Measurements from ENCODE around the gene PRRX2.

PRRX2 gene

GRCh38 chr9:129682381-129682780 is 16.9 kb downstream of the PRRX2 start:
- no peak for DNase-seq

- DNase-seq, result no peak
Observed at GRCh38 chr9:129685220-129685932, 19.9 kb downstream of the PRRX2 start.

GRCh38 chr9:129685933-129686259 is 20.4 kb downstream of the PRRX2 start:
- DNase-seq, result no peak

- no peak for DNase-seq
Observed at GRCh38 chr9:129686736-129687135, 21.3 kb downstream of the PRRX2 start.

- no peak for DNase-seq
Observed at GRCh38 chr9:129687391-129687790, 21.9 kb downstream of the PRRX2 start.

- DNase-seq, result no peak
Observed at GRCh38 chr9:129688285-129689043, 23.0 kb downstream of the PRRX2 start.

GRCh38 chr9:129692534-129692933 is 27.1 kb downstream of the PRRX2 start:
- DNase-seq, result no peak

- DNase-seq, result no peak
Observed at GRCh38 chr9:129693741-129694140, 28.3 kb downstream of the PRRX2 start.

GRCh38 chr9:129694243-129694646 is 28.8 kb downstream of the PRRX2 start:
- no peak for DNase-seq

- DNase-seq, result no peak
Observed at GRCh38 chr9:129695870-129696269, 30.4 kb downstream of the PRRX2 start.

- DNase-seq, result no peak
Observed at GRCh38 chr9:129696944-129697655, 31.7 kb downstream of the PRRX2 start.

- DNase-seq, result no peak
Observed at GRCh38 chr9:129697656-129698253, 32.3 kb downstream of the PRRX2 start.

GRCh38 chr9:129698254-129698757 is 32.9 kb downstream of the PRRX2 start:
- DNase-seq, result no peak

GRCh38 chr9:129701054-129701453 is 35.6 kb downstream of the PRRX2 start:
- DNase-seq, result no peak

GRCh38 chr9:129701549-129701948 is 36.1 kb downstream of the PRRX2 start:
- DNase-seq, result no peak

GRCh38 chr9:129702589-129703520 is 37.4 kb downstream of the PRRX2 start:
- DNase-seq, result no peak

- no peak for DNase-seq
Observed at GRCh38 chr9:129703667-129704355, 38.4 kb downstream of the PRRX2 start.

GRCh38 chr9:129704807-129705206 is 39.4 kb downstream of the PRRX2 start:
- no peak for DNase-seq

- no peak for DNase-seq
Observed at GRCh38 chr9:129708793-129709192, 43.3 kb downstream of the PRRX2 start.

- DNase-seq, result no peak
Observed at GRCh38 chr9:129709438-129710168, 44.2 kb downstream of the PRRX2 start.

- DNase-seq, result no peak
Observed at GRCh38 chr9:129710169-129710453, 44.7 kb downstream of the PRRX2 start.

Data from NCI-H1436 treated with DMSO at 0.1 percent for 48 hours (cell line).